Measurements from ENCODE around the gene HOXA2.

GRCh38 chr7:27147199-27148030 lies 44.9 kb upstream of the HOXA2 start, which contains the start of gene HOXA6:
- TF ChIP-seq CTCF (IDR thresholded peaks at IDR 0.05; ENCODE audit: low read depth, low read length) (no peak), EZH2phosphoT487 (IDR thresholded peaks at IDR 0.05; ENCODE audit: low read depth) (no peak)

All from OCI-LY3 (cell line).